Smooth muscle cell (in vitro differentiated cells): ENCODE results near the gene ST8SIA2. TPM values are rescaled to one million over a fixed set of nuclear protein-coding genes. Genes with fewer than 3 reads are reported as not detected.

Experiments
- DNase-seq: peaks from one replicate; lab custom pipeline; 2025; ENCODE audit not compliant: unreplicated experiment; lab: John Stamatoyannopoulos, UW
- H2AFZ ChIP-seq: fragments of 200-600 bp; sonication (generic); 2 replicates; pipeline ENCODE4 v1.6.0; 2016; ENCODE audit warnings: antibody characterized with exemption, low read depth, mild to moderate bottlenecking
- H3F3A ChIP-seq: fragments of 200-600 bp; sonication (generic); 2 replicates; pipeline ENCODE4 v1.6.0; 2017; ENCODE audit warnings: antibody characterized with exemption, low read depth
- H3K27ac ChIP-seq: fragments of 200-600 bp; sonication (generic); 2 replicates; pipeline ENCODE4 v1.5.1; 2016; ENCODE audit warnings: low read depth, mild to moderate bottlenecking
- H3K27me3 ChIP-seq: fragments of 200-600 bp; sonication (generic); 2 replicates; pipeline ENCODE4 v1.6.1; 2016; ENCODE audit warnings: low read depth, mild to moderate bottlenecking
- H3K36me3 ChIP-seq: fragments of 200-600 bp; sonication (generic); 2 replicates; pipeline ENCODE4 v1.5.1; 2016; ENCODE audit warnings: low read depth
- H3K4me1 ChIP-seq: fragments of 200-600 bp; sonication (generic); 2 replicates; pipeline ENCODE4 v1.5.1; 2016; ENCODE audit warnings: low read depth
- H3K4me2 ChIP-seq: fragments of 200-600 bp; sonication (generic); 2 replicates; pipeline ENCODE4 v1.6.0; 2016; ENCODE audit warnings: mild to moderate bottlenecking
- H3K4me3 ChIP-seq: fragments of 200-600 bp; sonication (generic); 2 replicates; pipeline ENCODE4 v1.5.1; 2016; ENCODE audit warnings: mild to moderate bottlenecking
- H3K79me2 ChIP-seq: fragments of 200-600 bp; sonication (generic); 2 replicates; pipeline ENCODE4 v1.6.0; 2016; ENCODE audit warnings: low read depth, mild to moderate bottlenecking
- H3K9ac ChIP-seq: fragments of 200-600 bp; sonication (generic); 2 replicates; pipeline ENCODE4 v1.6.0; 2016; ENCODE audit warnings: low read depth
- H3K9me3 ChIP-seq: fragments of 200-600 bp; sonication (generic); replicated peaks from 2 replicates; pipeline ENCODE4 v1.5.1; 2016; ENCODE audit warnings: low read depth
- H4K20me1 ChIP-seq: fragments of 200-600 bp; sonication (generic); 2 replicates; pipeline ENCODE4 v1.6.0; 2016; ENCODE audit warnings: low read depth
- CTCF ChIP-seq: fragments of 200-600 bp; sonication (generic); IDR thresholded peaks from 2 replicates; pipeline ENCODE4 v1.5.1; 2017; ENCODE audit warnings: borderline replicate concordance, mild to moderate bottlenecking, antibody characterized with exemption; ENCODE audit not compliant: insufficient read depth, poor library complexity, severe bottlenecking
- WGBS: methylation state at CpG from one replicate; pipeline ENCODE4 v1.1.7; 2016; ENCODE audit warnings: low lambda C conversion rate; 5-methylcytosine and 5-hydroxymethylcytosine counted together
- polyA plus RNA-seq: library from polyadenylated mRNA; unstranded; fragments of >200 nt; fragmentation: Nextera tagmentation; extraction: Ambion mirVana; gene quantifications from 2 replicates; pipeline ENCODE4 v1.2.1, GENCODE V29; 2016
- total RNA-seq: library from RNA; depleted of rRNA; stranded (reverse); fragments of >200 nt; gene quantifications from 2 replicates; pipeline ENCODE4 v1.2.3, GENCODE V29; 2014

The ST8SIA2 gene
- total and polyA plus RNA-seq, 2 experiments from 2014 or later = 2.2 to 2.7 TPM

DNA sequence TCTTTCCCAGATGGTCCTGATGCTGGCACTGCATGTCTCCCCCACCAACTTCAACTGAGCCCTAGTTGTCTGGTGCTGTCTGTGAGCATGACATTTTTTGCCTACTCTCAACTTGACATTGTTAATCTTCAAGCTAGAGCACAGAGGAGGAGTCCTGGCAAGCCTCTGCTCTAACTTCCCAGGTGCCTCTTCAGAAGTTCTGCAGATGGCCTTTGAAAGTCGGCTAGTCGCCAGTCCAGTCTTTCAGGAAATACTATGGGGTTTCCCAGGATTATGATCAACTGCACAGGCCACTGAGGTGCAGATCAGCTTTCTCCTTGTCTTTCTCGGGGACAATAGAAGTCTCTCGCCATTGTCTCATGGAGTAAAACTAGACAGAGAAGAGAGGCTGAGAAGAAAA is 86.7 kb downstream of the ST8SIA2 start:
- no peak for TF ChIP-seq CTCF
- Histone ChIP-seq H3K27ac (no peak overlapping the region), H3K4me1 (no peaks in the 10 kb centered on the region), H3K27me3 (no peaks in the 10 kb centered on the region), H3K4me2 (no peak overlapping the region), H3K9ac (no peak overlapping the region), H3K36me3 (no peaks in the 10 kb centered on the region), H3F3A (no peaks in the 10 kb centered on the region), H3K79me2 (no peaks in the 10 kb centered on the region), H2AFZ (no peak overlapping the region), H3K9me3 (no peaks in the 10 kb centered on the region), H4K20me1 (no peaks in the 10 kb centered on the region), H3K4me3 (no peak overlapping the region)
- DNase-seq = no peak
- 85% methylated on average over 4 of the region's 4 CpGs for WGBS

- Histone ChIP-seq H3K27me3 (no peaks in the 10 kb centered on the region), H3K79me2 (no peaks in the 10 kb centered on the region), H3K36me3 (no peaks in the 10 kb centered on the region), H4K20me1 (no peaks in the 10 kb centered on the region), H3K27ac (no peak overlapping the region), H3F3A (no peaks in the 10 kb centered on the region), H3K9ac (no peak overlapping the region), H3K4me1 (no peaks in the 10 kb centered on the region), H3K4me2 (no peak overlapping the region), H3K9me3 (peaks cover 7% of the 10 kb centered on the region), H3K4me3 (no peak overlapping the region), H2AFZ (no peak overlapping the region)
- no peak for DNase-seq
- no peak for TF ChIP-seq CTCF
- 95% methylated on average over 1 of the region's 1 CpG for WGBS
Observed at GRCh38 chr15:92485441-92485840, 91.8 kb downstream of the ST8SIA2 start.

GRCh38 chr15:92492551-92493115 is 99.0 kb downstream of the ST8SIA2 start:
- Histone ChIP-seq H3K9me3 (peaks cover 7% of the 10 kb centered on the region), H3K9ac (no peak overlapping the region), H3K27me3 (no peaks in the 10 kb centered on the region), H3K4me3 (no peak overlapping the region), H2AFZ (no peak overlapping the region), H3K36me3 (no peaks in the 10 kb centered on the region), H3F3A (no peaks in the 10 kb centered on the region), H4K20me1 (no peaks in the 10 kb centered on the region), H3K4me2 (no peak overlapping the region), H3K27ac (no peak overlapping the region), H3K79me2 (no peaks in the 10 kb centered on the region), H3K4me1 (no peaks in the 10 kb centered on the region)
- no peak for TF ChIP-seq CTCF
- no peak for DNase-seq
- WGBS = 89% methylated on average over 7 of the region's 7 CpGs

DNA sequence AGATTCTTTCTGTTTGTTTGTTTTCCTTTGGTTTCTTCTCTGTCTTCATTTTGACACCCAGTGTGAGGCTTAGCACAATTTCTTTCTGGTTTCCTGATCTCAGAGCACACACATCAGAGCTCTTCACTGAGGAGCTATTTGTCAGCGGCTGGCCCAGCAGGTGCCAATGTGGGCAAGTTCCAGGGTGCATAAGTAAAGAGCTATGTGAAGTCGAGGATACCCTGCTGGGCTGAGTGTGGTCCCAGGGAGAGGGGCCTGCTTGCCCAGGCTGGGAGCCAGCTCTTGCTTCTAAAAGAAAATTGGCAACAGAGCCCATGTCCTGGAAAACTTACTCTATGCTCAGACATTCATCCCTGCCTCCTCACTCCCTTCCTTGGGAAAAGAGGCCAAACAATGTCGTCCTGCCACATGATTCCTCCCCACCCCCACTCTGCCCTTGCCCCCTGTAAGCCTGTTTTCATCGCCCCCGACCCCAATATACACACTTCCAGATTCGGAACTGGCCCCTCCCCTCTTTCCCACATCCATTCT is 101.2 kb downstream of the ST8SIA2 start:
- H2AFZ ChIP-seq = no peak overlapping the region

More for the DNA sequence above, 101.2 kb downstream of the ST8SIA2 start:
- H3K4me1 ChIP-seq = no peaks in the 10 kb centered on the region
- H3F3A ChIP-seq = no peaks in the 10 kb centered on the region
- no peaks in the 10 kb centered on the region for H3K79me2 ChIP-seq
- H3K9me3 ChIP-seq = peaks cover 2% of the 10 kb centered on the region
- DNase-seq = no peak
- H3K4me2 ChIP-seq = no peak overlapping the region
- H4K20me1 ChIP-seq = no peaks in the 10 kb centered on the region
- H3K27me3 ChIP-seq = no peaks in the 10 kb centered on the region
- no peak for TF ChIP-seq CTCF
- WGBS = 48% methylated on average over 6 of the region's 6 CpGs
- no peak overlapping the region for H3K4me3 ChIP-seq
- H3K36me3 ChIP-seq = no peaks in the 10 kb centered on the region
- H3K9ac ChIP-seq = no peak overlapping the region
- H3K27ac ChIP-seq = no peak overlapping the region
